D721Med (cell line): ENCODE data around the gene CHCHD3.

Experiments used
- DNase-seq: peaks from one replicate; pipeline ENCODE4 v3.0.0; 2011; ENCODE audit warnings: low spot score; ENCODE audit not compliant: insufficient read length
- FAIRE-seq: peaks from 2 replicates; lab custom pipeline; 2011; peaks lifted over from hg19 to GRCh38; lab: Jason Lieb, UNC
- TF ChIP-seq, protein P1 (sequence below): IDR thresholded peaks from 2 replicates; pipeline ENCODE4 v1.5.1; 2012; ENCODE audit warnings: mild to moderate bottlenecking, control low read depth; ENCODE audit not compliant: insufficient read depth; ENCODE audit errors: missing control alignments

Gene CHCHD3

DNA sequence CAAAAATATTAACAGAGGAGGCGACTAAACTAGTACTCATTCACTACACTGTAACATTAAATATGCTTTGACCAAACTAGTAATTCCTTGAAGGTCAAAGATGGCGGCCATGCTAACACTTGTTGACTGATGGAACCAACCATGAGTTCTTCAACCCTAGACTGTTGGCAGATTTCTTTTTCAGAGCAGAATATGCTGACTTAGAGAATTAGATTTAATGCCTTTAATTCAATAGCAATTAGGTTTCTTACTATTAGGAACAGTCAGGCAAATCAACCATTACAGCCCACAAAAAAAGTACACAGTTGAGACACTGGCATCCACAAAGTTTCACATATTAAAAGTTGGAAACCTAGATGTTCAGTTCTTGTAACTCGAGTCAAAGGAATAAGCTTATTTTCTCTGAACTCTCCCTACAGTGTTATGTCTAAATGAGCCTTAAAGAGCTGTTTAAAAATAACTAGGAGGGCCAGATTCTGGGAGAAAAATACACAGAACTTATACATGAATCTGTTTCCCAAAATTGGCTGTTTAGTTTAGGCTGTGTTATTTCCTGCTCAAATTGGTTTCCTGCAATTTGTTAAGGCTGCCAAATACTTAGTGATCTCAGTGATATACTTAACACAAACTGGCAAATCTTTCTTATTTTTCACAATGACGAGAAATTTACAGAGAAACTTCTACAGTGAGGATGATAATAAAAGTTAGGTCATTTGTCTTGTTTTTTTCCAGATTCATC lies 17.6 kb downstream of the CHCHD3 start:
- DNase-seq (no peak), FAIRE-seq (peak; percentile 6)
- TF ChIP-seq, protein P1, sequence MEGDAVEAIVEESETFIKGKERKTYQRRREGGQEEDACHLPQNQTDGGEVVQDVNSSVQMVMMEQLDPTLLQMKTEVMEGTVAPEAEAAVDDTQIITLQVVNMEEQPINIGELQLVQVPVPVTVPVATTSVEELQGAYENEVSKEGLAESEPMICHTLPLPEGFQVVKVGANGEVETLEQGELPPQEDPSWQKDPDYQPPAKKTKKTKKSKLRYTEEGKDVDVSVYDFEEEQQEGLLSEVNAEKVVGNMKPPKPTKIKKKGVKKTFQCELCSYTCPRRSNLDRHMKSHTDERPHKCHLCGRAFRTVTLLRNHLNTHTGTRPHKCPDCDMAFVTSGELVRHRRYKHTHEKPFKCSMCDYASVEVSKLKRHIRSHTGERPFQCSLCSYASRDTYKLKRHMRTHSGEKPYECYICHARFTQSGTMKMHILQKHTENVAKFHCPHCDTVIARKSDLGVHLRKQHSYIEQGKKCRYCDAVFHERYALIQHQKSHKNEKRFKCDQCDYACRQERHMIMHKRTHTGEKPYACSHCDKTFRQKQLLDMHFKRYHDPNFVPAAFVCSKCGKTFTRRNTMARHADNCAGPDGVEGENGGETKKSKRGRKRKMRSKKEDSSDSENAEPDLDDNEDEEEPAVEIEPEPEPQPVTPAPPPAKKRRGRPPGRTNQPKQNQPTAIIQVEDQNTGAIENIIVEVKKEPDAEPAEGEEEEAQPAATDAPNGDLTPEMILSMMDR: no peak

DNA sequence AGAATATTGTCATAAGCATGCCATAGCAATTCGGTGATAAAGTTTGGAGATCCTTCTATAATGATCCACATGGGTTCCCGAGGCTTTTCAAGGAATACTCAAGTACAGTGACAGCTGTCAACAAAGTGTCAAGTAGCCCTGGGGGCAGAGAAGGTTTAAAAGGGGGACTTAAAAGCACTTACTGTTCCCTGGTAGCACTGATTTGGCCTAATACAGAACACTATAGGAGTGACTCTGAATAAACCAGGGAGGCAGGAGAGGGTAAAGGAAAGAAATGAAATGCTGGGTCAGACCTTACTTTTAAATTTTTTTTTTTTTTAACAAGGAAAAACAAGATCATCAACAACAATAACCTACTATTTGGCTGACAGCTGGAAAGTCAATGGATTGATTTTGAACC lies 20.1 kb downstream of the CHCHD3 start:
- FAIRE-seq: no peak
- no peak for DNase-seq
- TF ChIP-seq, protein P1: no peak

DNA sequence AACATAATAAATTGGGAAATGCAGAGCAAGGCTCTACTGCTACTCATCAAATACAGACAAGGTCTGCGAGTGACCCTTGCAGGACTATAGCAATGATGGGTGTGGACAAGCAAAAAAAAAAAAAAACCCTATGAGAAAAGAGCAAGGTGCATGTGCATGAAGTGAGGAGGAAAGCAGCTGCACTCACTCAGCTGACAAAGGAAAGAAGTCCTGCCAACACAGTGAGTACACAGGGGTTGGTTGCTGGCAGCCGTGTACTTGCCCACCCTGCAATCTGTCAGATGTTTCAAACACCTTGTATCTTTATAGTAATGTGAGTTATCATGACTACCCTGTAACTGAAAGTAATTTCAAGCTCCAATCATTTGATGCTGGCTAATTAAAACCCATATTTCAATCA lies 20.5 kb downstream of the CHCHD3 start:
- FAIRE-seq: no peak
- no peak for DNase-seq
- TF ChIP-seq, protein P1: no peak

DNA sequence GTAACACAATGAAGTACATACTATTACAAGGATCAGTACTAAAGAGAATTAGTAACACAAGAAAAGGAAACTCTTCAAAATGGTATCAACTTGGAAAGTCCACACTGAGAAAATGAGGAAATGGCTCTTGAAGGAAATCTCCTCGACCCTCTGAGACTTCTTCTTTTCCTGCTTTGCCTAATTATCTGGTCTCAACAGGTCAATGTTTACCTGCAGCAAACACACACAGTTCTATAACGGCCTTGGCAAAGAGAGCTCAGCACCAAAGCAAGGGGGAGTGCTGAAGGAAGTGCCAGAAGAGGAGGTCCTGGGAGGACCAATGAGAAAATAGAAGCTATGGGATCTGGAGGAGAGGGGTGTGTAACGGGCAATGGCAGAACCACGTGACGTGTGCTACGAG lies 21.9 kb downstream of the CHCHD3 start:
- TF ChIP-seq, protein P1: no peak
- FAIRE-seq (no peak), DNase-seq (no peak)

DNA sequence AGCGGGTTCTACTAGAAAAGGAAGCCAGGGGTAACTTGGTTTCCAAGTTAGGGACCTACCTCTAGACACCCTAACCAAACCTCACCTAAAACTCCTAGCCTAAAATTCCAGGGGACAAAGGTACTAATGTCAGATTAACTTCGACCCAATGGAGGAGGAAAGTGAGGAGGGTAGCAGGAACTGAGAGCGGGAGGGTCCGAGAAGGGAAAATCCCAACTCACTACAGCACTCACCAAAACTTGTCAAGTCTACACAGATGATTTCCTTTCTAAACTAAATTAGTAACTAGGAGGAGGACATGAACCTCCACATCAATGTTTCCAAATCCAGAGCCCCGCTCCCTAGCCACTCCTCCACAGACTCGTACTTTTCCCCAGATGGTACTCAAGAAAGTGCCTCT lies 22.6 kb downstream of the CHCHD3 start:
- FAIRE-seq (no peak), DNase-seq (no peak)
- TF ChIP-seq, protein P1: no peak

DNA sequence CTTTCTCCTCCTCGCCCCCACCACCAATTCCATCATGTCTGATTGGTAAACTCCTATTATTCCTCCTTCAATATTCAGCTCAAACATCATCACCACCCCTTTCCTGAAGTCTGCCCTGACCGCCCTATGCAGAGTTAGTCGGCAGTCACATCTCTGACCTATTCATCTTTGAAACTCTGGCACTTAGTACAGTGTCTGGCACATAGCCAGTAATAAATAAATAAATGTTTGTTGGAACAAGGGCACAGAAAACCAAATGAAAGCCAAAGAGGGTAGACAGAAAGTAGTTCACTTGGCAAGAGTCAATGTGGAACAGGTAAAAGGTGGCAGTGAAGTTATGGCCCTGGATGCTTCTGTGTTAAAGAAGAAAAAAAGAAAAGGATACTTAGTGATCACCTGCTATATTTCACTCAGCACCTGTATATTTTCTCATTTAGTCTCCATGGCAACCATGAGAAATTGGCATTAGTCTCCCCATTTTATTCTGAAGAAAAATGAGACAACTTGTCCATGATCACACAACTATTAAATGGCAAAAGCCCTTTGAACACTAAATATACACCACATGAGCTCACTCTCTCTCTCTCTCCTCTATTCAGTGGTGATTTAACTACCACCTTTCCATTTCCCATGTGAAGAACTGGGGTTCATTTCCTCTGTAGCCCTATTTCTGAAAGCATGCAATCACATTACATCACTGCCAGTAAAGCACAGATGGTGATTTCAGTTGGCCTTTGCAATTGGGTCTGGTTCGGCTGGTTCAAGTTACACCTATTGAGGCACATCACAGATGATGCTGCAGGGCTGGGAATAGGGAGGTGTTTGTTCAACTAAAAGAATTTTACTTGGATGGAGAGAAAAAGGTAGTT lies 25.3 kb downstream of the CHCHD3 start:
- no peak for FAIRE-seq
- DNase-seq: no peak
- TF ChIP-seq, protein P1: no peak
